ENCODE measurements around the gene NCSTN. TPM values are rescaled to one million over a fixed set of nuclear protein-coding genes. Genes with fewer than 3 reads are reported as not detected.

NCSTN gene
- total RNA-seq, 4 donors from 2014 or later = 45.6 to 59.7 (median 52.1) TPM

GRCh38 chr1:160338580-160338979, 4.6 kb upstream of the NCSTN start:
- Histone ChIP-seq H3K4me3 (no peak overlapping the region), H3K27me3 (no peaks in the 10 kb centered on the region), H3K4me1 (peaks cover 21 to 28% (median 24%) of the 10 kb centered on the region in 4 donors), H3K36me3 (peaks cover 23 to 65% (median 49%) of the 10 kb centered on the region in 4 donors), H3K27ac (replicated peaks in 1 of 4) (no peak overlapping the region), H3K9me3 (no peaks in the 10 kb centered on the region)
- intact Hi-C loops (cut with DNase I) = no loop called here
- 73% methylated on average over 4 of the region's 4 CpGs for WGBS
- TF ChIP-seq POLR2A (IDR thresholded peaks at IDR 0.05; ENCODE audit: low read depth) (no peak), EP300 (IDR thresholded peaks at IDR 0.05) (no peak), CTCF (IDR thresholded peaks at IDR 0.05) (no peak), POLR2AphosphoS5 (IDR thresholded peaks at IDR 0.05) (no peak)
- DNase-seq (ENCODE audit: extremely low spot score) = no peak

GRCh38 chr1:160340146-160340545, 3.0 kb upstream of the NCSTN start:
- H3K36me3 ChIP-seq = peaks cover 16 to 52% (median 36%) of the 10 kb centered on the region in 4 donors
- H3K9me3 ChIP-seq = no peaks in the 10 kb centered on the region
- H3K4me3 ChIP-seq = no peak overlapping the region
- intact Hi-C loops (cut with DNase I) = loop anchor here (2.0 to 5.0 kb wide), 2 partner anchors 48 to 51 kb away; no protein-coding TSS in a partner anchor
- DNase-seq (ENCODE audit: extremely low spot score) = no peak
- peaks cover 26 to 44% (median 35%) of the 10 kb centered on the region in 4 donors for H3K4me1 ChIP-seq
- TF ChIP-seq CTCF (IDR thresholded peaks at IDR 0.05) (no peak), EP300 (IDR thresholded peaks at IDR 0.05) (no peak), POLR2AphosphoS5 (IDR thresholded peaks at IDR 0.05) (no peak), POLR2A (IDR thresholded peaks at IDR 0.05; ENCODE audit: low read depth) (no peak)
- no peak overlapping the region for H3K27ac ChIP-seq (replicated peaks in 1 of 4)
- H3K27me3 ChIP-seq = no peaks in the 10 kb centered on the region
- WGBS = 81% methylated on average over 3 of the region's 3 CpGs

- no peak overlapping the region for H3K4me3 ChIP-seq
- DNase-seq (ENCODE audit: extremely low spot score) = no peak
- intact Hi-C loops (cut with DNase I) = loop anchor here (2.0 to 5.0 kb wide), 2 partner anchors 49 to 50 kb away; no protein-coding TSS in a partner anchor
- H3K27me3 ChIP-seq = no peaks in the 10 kb centered on the region
- 73% methylated on average over 2 of the region's 2 CpGs for whole genome bisulfite sequencing
- H3K9me3 ChIP-seq = no peaks in the 10 kb centered on the region
- H3K4me1 ChIP-seq = peaks cover 26 to 49% (median 37%) of the 10 kb centered on the region in 4 donors
- TF ChIP-seq POLR2AphosphoS5 (IDR thresholded peaks at IDR 0.05) (no peak), CTCF (IDR thresholded peaks at IDR 0.05) (no peak), EP300 (IDR thresholded peaks at IDR 0.05) (no peak), POLR2A (IDR thresholded peaks at IDR 0.05; ENCODE audit: low read depth) (no peak)
- H3K27ac ChIP-seq (replicated peaks in 1 of 4) = no peak overlapping the region
- H3K36me3 ChIP-seq = peaks cover 15 to 49% (median 34%) of the 10 kb centered on the region in 4 donors
Measured at GRCh38 chr1:160340866-160341265, 2.3 kb upstream of the NCSTN start.

GRCh38 chr1:160342526-160342925, 657 bp upstream of the NCSTN start:
- no peak for DNase-seq (ENCODE audit: extremely low spot score)
- no peaks in the 10 kb centered on the region for H3K27me3 ChIP-seq
- H3K9me3 ChIP-seq = no peaks in the 10 kb centered on the region
- TF ChIP-seq EP300 (IDR thresholded peaks at IDR 0.05) (no peak), POLR2A (IDR thresholded peaks at IDR 0.05; ENCODE audit: low read depth) (no peak), POLR2AphosphoS5 (IDR thresholded peaks at IDR 0.05) (no peak), CTCF (IDR thresholded peaks at IDR 0.05) (no peak)
- H3K4me3 ChIP-seq = peak overlapping the region; percentile 72 to 91 (median 87)
- peaks cover 26 to 54% (median 41%) of the 10 kb centered on the region in 4 donors for H3K4me1 ChIP-seq
- WGBS = 0% methylated on average over 4 of the region's 7 CpGs
- H3K27ac ChIP-seq (replicated peaks in 1 of 4) = peak overlapping the region; percentile 81 to 93 (median 86)
- H3K36me3 ChIP-seq = peaks cover 15 to 49% (median 42%) of the 10 kb centered on the region in 4 donors
- intact Hi-C loops (cut with DNase I) = loop anchor here (5.0 kb wide), 1 partner anchor 50 kb away; no protein-coding TSS in a partner anchor

Measured in esophagus muscularis mucosa (tissue), 4 donors.